Measurements from ENCODE around the gene WNT6.

WNT6 gene

GRCh38 chr2:218812861-218813260 is 46.7 kb upstream of the WNT6 start:
- Histone ChIP-seq H2AFZ (no peak overlapping the region), H3K4me1 (no peaks in the 10 kb centered on the region), H3K27ac (no peak overlapping the region), H3K4me2 (ENCODE audit: low read length) (no peak overlapping the region), H3K9ac (no peak overlapping the region), H3K9me3 (ENCODE audit: control insufficient read depth, low read length) (no peaks in the 10 kb centered on the region), H3K4me3 (ENCODE audit: low read depth, low read length) (no peak overlapping the region), H3K79me2 (no peaks in the 10 kb centered on the region), H3K27me3 (ENCODE audit: control insufficient read depth, insufficient read depth, low read length) (no peaks in the 10 kb centered on the region), H3K36me3 (ENCODE audit: control insufficient read depth, insufficient read depth, low read length) (no peaks in the 10 kb centered on the region)
- no peak for TF ChIP-seq CTCF (IDR thresholded peaks at IDR 0.05)

DNA sequence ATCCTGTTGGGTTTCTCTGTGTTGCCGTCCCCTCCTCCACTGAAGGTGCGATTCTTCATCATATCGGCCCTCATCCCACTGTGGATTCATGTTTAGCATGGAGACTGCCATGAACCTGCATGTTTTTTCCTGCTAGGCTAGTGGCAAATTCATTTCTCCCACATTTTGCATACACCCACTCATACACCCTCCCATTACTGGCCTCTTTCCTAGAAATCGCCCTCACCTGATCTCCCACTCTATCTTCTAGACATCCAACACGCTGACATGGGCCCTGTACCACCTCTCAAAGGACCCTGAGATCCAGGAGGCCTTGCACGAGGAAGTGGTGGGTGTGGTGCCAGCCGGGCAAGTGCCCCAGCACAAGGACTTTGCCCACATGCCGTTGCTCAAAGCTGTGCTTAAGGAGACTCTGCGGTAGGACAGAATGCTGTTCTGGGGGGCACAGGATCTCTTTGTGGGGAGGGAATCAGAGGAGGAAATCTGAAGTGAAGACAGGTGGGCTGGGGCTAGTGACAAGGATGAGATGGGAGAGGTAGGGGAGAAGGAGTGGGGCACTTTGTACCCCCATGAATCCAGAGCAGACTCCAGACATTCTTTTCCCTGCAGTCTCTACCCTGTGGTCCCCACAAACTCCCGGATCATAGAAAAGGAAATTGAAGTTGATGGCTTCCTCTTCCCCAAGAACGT is 45.7 kb upstream of the WNT6 start:
- no peaks in the 10 kb centered on the region for H3K9me3 ChIP-seq (ENCODE audit: control insufficient read depth, low read length)
- H3K9ac ChIP-seq, result no peak overlapping the region
- no peak overlapping the region for H3K4me3 ChIP-seq (ENCODE audit: low read depth, low read length)
- no peaks in the 10 kb centered on the region for H3K4me1 ChIP-seq
- no peak overlapping the region for H3K4me2 ChIP-seq (ENCODE audit: low read length)
- H3K27ac ChIP-seq, result no peak overlapping the region
- H3K79me2 ChIP-seq, result no peaks in the 10 kb centered on the region
- H3K27me3 ChIP-seq (ENCODE audit: control insufficient read depth, insufficient read depth, low read length), result no peaks in the 10 kb centered on the region
- no peaks in the 10 kb centered on the region for H3K36me3 ChIP-seq (ENCODE audit: control insufficient read depth, insufficient read depth, low read length)
- no peak overlapping the region for H2AFZ ChIP-seq
- no peak for TF ChIP-seq CTCF (IDR thresholded peaks at IDR 0.05)

- no peaks in the 10 kb centered on the region for H3K27me3 ChIP-seq (ENCODE audit: control insufficient read depth, insufficient read depth, low read length)
- no peak overlapping the region for H3K9ac ChIP-seq
- no peaks in the 10 kb centered on the region for H3K9me3 ChIP-seq (ENCODE audit: control insufficient read depth, low read length)
- no peak overlapping the region for H2AFZ ChIP-seq
- TF ChIP-seq CTCF (IDR thresholded peaks at IDR 0.05), result no peak
- no peak overlapping the region for H3K4me2 ChIP-seq (ENCODE audit: low read length)
- H3K4me3 ChIP-seq (ENCODE audit: low read depth, low read length), result no peak overlapping the region
- H3K4me1 ChIP-seq, result no peaks in the 10 kb centered on the region
- no peak overlapping the region for H3K27ac ChIP-seq
- H3K36me3 ChIP-seq (ENCODE audit: control insufficient read depth, insufficient read depth, low read length), result no peaks in the 10 kb centered on the region
- no peaks in the 10 kb centered on the region for H3K79me2 ChIP-seq
Measured at GRCh38 chr2:218814540-218815243, 44.9 kb upstream of the WNT6 start.

GRCh38 chr2:218815244-218815637 is 44.4 kb upstream of the WNT6 start:
- H2AFZ ChIP-seq, result no peak overlapping the region
- no peak overlapping the region for H3K9ac ChIP-seq
- H3K36me3 ChIP-seq (ENCODE audit: control insufficient read depth, insufficient read depth, low read length), result no peaks in the 10 kb centered on the region
- no peaks in the 10 kb centered on the region for H3K9me3 ChIP-seq (ENCODE audit: control insufficient read depth, low read length)
- no peak overlapping the region for H3K4me2 ChIP-seq (ENCODE audit: low read length)
- H3K79me2 ChIP-seq, result no peaks in the 10 kb centered on the region
- no peaks in the 10 kb centered on the region for H3K4me1 ChIP-seq
- H3K27me3 ChIP-seq (ENCODE audit: control insufficient read depth, insufficient read depth, low read length), result no peaks in the 10 kb centered on the region
- no peak overlapping the region for H3K27ac ChIP-seq
- no peak overlapping the region for H3K4me3 ChIP-seq (ENCODE audit: low read depth, low read length)
- no peak for TF ChIP-seq CTCF (IDR thresholded peaks at IDR 0.05)

- TF ChIP-seq CTCF (IDR thresholded peaks at IDR 0.05), result no peak
- no peaks in the 10 kb centered on the region for H3K27me3 ChIP-seq (ENCODE audit: control insufficient read depth, insufficient read depth, low read length)
- H3K36me3 ChIP-seq (ENCODE audit: control insufficient read depth, insufficient read depth, low read length), result no peaks in the 10 kb centered on the region
- H3K4me2 ChIP-seq (ENCODE audit: low read length), result no peak overlapping the region
- no peaks in the 10 kb centered on the region for H3K4me1 ChIP-seq
- no peak overlapping the region for H3K9ac ChIP-seq
- no peak overlapping the region for H3K4me3 ChIP-seq (ENCODE audit: low read depth, low read length)
- H3K27ac ChIP-seq, result no peak overlapping the region
- no peaks in the 10 kb centered on the region for H3K9me3 ChIP-seq (ENCODE audit: control insufficient read depth, low read length)
- H3K79me2 ChIP-seq, result no peaks in the 10 kb centered on the region
- no peak overlapping the region for H2AFZ ChIP-seq
Measured at GRCh38 chr2:218815649-218816048, 44.0 kb upstream of the WNT6 start.

Measured in parathyroid adenoma (tissue), 2 donors.